SJCRH30 (cell line): ENCODE results near the gene MAGEB4. TPM values are rescaled to one million over a fixed set of nuclear protein-coding genes. Genes with fewer than 3 reads are reported as not detected.
"Not testable (repeated sequence)": the region's sequence is repeated elsewhere in the genome, so short reads cannot be mapped to it uniquely, and the experiment has no call there.

Experiments used
- DNase-seq, 2 experiments: peaks; one replicate each; pipeline ENCODE4 v3.0.0-alpha.2; 2015 to 2020
- H3K27ac ChIP-seq: fragments of 250-450 bp; sonication (Bioruptor Pico); 2 replicates; pipeline ENCODE4 v1.5.1; 2020; ENCODE audit warnings: mild to moderate bottlenecking, moderate library complexity
- H3K27me3 ChIP-seq: fragments of 250-450 bp; sonication (Bioruptor Pico); 2 replicates; pipeline ENCODE4 v1.5.1; 2020; ENCODE audit warnings: mild to moderate bottlenecking, moderate library complexity
- H3K36me3 ChIP-seq: fragments of 250-450 bp; sonication (Bioruptor Pico); 2 replicates; pipeline ENCODE4 v1.5.1; 2020; ENCODE audit warnings: mild to moderate bottlenecking, moderate library complexity
- H3K4me1 ChIP-seq: fragments of 250-450 bp; sonication (Bioruptor Pico); 2 replicates; pipeline ENCODE4 v1.5.1; 2020; ENCODE audit warnings: mild to moderate bottlenecking, moderate library complexity
- H3K4me3 ChIP-seq: fragments of 250-450 bp; sonication (Bioruptor Pico); 2 replicates; pipeline ENCODE4 v1.5.1; 2020; ENCODE audit warnings: mild to moderate bottlenecking, moderate library complexity
- H3K9me3 ChIP-seq: fragments of 250-450 bp; sonication (Bioruptor Pico); replicated peaks from 2 replicates; pipeline ENCODE4 v1.5.1; 2020; ENCODE audit warnings: mild to moderate bottlenecking, moderate library complexity
- total RNA-seq: library from RNA; depleted of rRNA; stranded (reverse); fragments of >200 nt; shearing (Covaris generic); gene quantifications from 2 replicates; pipeline ENCODE4 v1.2.3, GENCODE V29; 2014; rRNA removed

MAGEB4 gene, protein sequence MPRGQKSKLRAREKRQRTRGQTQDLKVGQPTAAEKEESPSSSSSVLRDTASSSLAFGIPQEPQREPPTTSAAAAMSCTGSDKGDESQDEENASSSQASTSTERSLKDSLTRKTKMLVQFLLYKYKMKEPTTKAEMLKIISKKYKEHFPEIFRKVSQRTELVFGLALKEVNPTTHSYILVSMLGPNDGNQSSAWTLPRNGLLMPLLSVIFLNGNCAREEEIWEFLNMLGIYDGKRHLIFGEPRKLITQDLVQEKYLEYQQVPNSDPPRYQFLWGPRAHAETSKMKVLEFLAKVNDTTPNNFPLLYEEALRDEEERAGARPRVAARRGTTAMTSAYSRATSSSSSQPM
- total RNA-seq: not detected in 2 replicates

GRCh38 chrX:30241724-30242415 is at the start of gene MAGEB4:
Gene MAGEB4 (plus strand): TSS chrX:30242000. CDS start chrX:30242136, 136 bp downstream.
- H3K27ac ChIP-seq: no peak within 1 kb of the TSS
- no peaks in the 10 kb centered on the region for H3K27me3 ChIP-seq
- DNase-seq: no peak
- no peaks in the 10 kb centered on the region for H3K9me3 ChIP-seq
- H3K4me1 ChIP-seq: no peaks in the 10 kb centered on the region
- no peak within 1 kb of the TSS for H3K4me3 ChIP-seq
- no peaks in the 10 kb centered on the region for H3K36me3 ChIP-seq

- not testable (repeated sequence) for H3K9me3 ChIP-seq, H3K27ac ChIP-seq, H3K36me3 ChIP-seq, H3K4me3 ChIP-seq, H3K27me3 ChIP-seq, H3K4me1 ChIP-seq, DNase-seq
These were observed 47.9 kb upstream of the MAGEB4 start for GRCh38 chrX:30193910-30194309.

DNA sequence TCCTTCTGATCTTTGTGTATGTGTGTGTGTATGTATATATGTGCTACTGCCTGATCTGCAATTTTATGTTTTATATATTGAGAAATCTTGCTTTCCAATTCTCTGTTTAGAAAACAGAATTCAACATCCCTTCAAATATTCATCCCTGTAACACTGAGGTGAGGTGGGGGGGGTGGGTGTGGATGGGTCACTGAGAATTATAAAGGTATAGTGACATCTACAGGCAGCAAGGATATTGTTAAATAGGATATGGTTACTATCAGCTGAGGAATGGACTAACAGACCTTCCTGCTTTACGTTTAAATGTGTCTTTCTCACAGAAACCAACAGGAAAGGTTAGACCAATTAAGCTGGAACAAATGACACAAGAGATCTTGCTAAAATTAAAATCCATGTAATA is 45.5 kb upstream of the MAGEB4 start:
- DNase-seq: peak in 1 of 2 experiments; percentile 24
- Histone ChIP-seq H3K4me3 (no peak overlapping the region), H3K27ac (no peak overlapping the region)

DNA sequence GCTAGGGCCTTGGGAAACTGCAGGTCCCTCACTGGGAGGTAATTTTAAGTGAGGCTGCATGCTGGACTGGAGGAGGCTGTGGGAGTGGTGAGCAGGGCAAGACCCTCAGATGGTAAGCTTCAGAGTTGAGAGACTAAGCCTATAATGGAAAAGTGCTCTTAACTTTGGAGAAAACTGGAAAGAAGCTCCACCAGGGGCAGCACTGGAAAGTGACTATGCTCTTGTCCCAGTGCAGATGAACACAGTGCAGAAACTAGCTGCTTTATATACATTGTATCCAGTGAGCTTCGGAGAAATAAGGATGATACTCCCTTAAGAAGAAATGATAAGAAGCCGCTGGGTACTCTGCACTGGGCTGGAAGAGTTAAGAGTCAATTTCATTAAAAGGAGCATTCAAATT is 29.6 kb upstream of the MAGEB4 start:
- Histone ChIP-seq H3K4me3 (no peak overlapping the region), H3K27me3 (no peaks in the 10 kb centered on the region), H3K27ac (no peak overlapping the region), H3K9me3 (no peaks in the 10 kb centered on the region), H3K4me1 (no peaks in the 10 kb centered on the region), H3K36me3 (no peaks in the 10 kb centered on the region)
- DNase-seq: no peak

More for the DNA sequence above, 45.5 kb upstream of the MAGEB4 start:
- no peaks in the 10 kb centered on the region for H3K27me3 ChIP-seq
- H3K4me1 ChIP-seq: no peaks in the 10 kb centered on the region
- no peaks in the 10 kb centered on the region for H3K36me3 ChIP-seq
- no peaks in the 10 kb centered on the region for H3K9me3 ChIP-seq

- no peaks in the 10 kb centered on the region for H3K9me3 ChIP-seq
- DNase-seq: peak in 1 of 2 experiments; percentile 1
- H3K27me3 ChIP-seq: no peaks in the 10 kb centered on the region
- no peak within 1 kb of the TSS for H3K27ac ChIP-seq
- H3K4me3 ChIP-seq: no peak within 1 kb of the TSS
- no peaks in the 10 kb centered on the region for H3K36me3 ChIP-seq
- no peaks in the 10 kb centered on the region for H3K4me1 ChIP-seq
These were observed 26.4 kb upstream of the MAGEB4 start, which contains the start of gene MAGEB2 for GRCh38 chrX:30215357-30215843. Gene MAGEB2 (plus strand): TSS chrX:30215563. CDS start chrX:30218581, 3,018 bp downstream.

DNA sequence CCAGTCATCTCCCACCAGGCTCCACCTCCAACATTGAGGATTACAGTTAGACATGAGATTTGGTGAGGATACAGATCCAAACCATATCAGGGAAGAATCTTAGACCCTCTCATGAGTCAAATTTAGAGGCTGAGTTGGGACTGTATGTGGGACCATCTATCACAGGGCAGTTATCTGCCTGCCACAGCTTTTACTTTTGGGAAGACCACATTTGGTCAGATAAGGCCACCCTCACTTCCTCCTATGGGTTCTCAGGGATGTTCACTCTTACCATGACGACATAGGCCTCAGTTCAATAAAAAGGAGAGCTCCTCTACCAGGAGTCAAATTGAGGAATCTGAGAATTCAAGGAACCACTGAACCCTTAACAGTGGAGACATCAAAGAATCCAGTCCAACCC is 24.3 kb upstream of the MAGEB4 start:
- DNase-seq: no peak

GRCh38 chrX:30219372-30219771 is 22.4 kb upstream of the MAGEB4 start:
- H3K27ac ChIP-seq: no peak overlapping the region
- H3K4me3 ChIP-seq: no peak overlapping the region
- H3K9me3 ChIP-seq: no peaks in the 10 kb centered on the region
- H3K4me1 ChIP-seq: no peaks in the 10 kb centered on the region
- H3K36me3 ChIP-seq: no peaks in the 10 kb centered on the region
- no peak for DNase-seq
- H3K27me3 ChIP-seq: no peaks in the 10 kb centered on the region

More for the DNA sequence above, 24.3 kb upstream of the MAGEB4 start:
- no peaks in the 10 kb centered on the region for H3K27me3 ChIP-seq
- no peaks in the 10 kb centered on the region for H3K36me3 ChIP-seq
- H3K4me3 ChIP-seq: no peak overlapping the region
- H3K27ac ChIP-seq: no peak overlapping the region
- H3K9me3 ChIP-seq: no peaks in the 10 kb centered on the region
- no peaks in the 10 kb centered on the region for H3K4me1 ChIP-seq

GRCh38 chrX:30220661-30221060 is 21.1 kb upstream of the MAGEB4 start:
- DNase-seq: no peak
- H3K27ac ChIP-seq: no peak overlapping the region
- no peak overlapping the region for H3K4me3 ChIP-seq
- no peaks in the 10 kb centered on the region for H3K4me1 ChIP-seq
- no peaks in the 10 kb centered on the region for H3K27me3 ChIP-seq
- H3K36me3 ChIP-seq: no peaks in the 10 kb centered on the region
- H3K9me3 ChIP-seq: no peaks in the 10 kb centered on the region

DNA sequence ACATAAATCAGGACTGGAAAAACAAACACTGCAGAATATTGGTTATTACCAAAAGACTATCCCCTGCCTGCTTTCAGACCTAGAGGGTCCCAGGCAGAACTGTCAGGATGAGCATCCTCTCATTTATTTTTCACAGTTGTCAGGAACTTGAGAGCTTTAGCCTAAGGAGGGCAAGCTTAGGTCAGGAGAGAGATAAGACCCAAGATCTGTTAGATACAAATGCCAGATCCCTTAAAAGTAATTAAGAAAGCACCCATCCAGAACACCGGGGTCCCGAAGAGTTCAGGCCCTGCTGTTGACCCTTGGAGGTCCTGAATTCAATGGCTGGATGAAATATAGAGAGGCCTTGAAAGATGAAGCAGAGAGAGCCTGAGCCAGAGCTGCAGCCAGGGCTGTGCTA is 17.3 kb upstream of the MAGEB4 start:
- no peaks in the 10 kb centered on the region for H3K4me1 ChIP-seq
- DNase-seq: no peak
- no peak overlapping the region for H3K4me3 ChIP-seq
- no peak overlapping the region for H3K27ac ChIP-seq
- no peaks in the 10 kb centered on the region for H3K36me3 ChIP-seq
- no peaks in the 10 kb centered on the region for H3K27me3 ChIP-seq
- no peaks in the 10 kb centered on the region for H3K9me3 ChIP-seq

- Histone ChIP-seq H3K27ac (no peak overlapping the region), H3K9me3 (no peaks in the 10 kb centered on the region), H3K4me3 (no peak overlapping the region), H3K4me1 (no peaks in the 10 kb centered on the region), H3K27me3 (no peaks in the 10 kb centered on the region), H3K36me3 (no peaks in the 10 kb centered on the region)
- peak; percentile 1 to 11 for DNase-seq
These were observed 13.3 kb upstream of the MAGEB4 start for GRCh38 chrX:30228526-30228925.

GRCh38 chrX:30230395-30230794 is 11.4 kb upstream of the MAGEB4 start, which contains the start of gene MAGEB3:
Gene MAGEB3 (plus strand): TSS chrX:30230657. CDS start chrX:30235925, 5,268 bp downstream.
- Histone ChIP-seq H3K4me1 (no peaks in the 10 kb centered on the region), H3K4me3 (no peak within 1 kb of the TSS), H3K27ac (no peak within 1 kb of the TSS), H3K36me3 (no peaks in the 10 kb centered on the region), H3K27me3 (no peaks in the 10 kb centered on the region), H3K9me3 (no peaks in the 10 kb centered on the region)
- DNase-seq: no peak

GRCh38 chrX:30246769-30247489 is 5.1 kb downstream of the MAGEB4 start, which contains the start of gene MAGEB1:
Gene MAGEB1 (plus strand): TSS chrX:30247146. CDS start chrX:30250494, 3,348 bp downstream.
- no peaks in the 10 kb centered on the region for H3K9me3 ChIP-seq
- H3K4me3 ChIP-seq: peak within 1 kb of the TSS; percentile 52
- H3K27ac ChIP-seq: peak within 1 kb of the TSS; percentile 59

GRCh38 chrX:30248854-30249253 is 7.1 kb downstream of the MAGEB4 start:
- Histone ChIP-seq H3K36me3 (no peaks in the 10 kb centered on the region), H3K4me1 (no peaks in the 10 kb centered on the region), H3K27ac (no peak overlapping the region), H3K4me3 (no peak overlapping the region), H3K9me3 (no peaks in the 10 kb centered on the region), H3K27me3 (no peaks in the 10 kb centered on the region)
- DNase-seq: no peak

More at GRCh38 chrX:30246769-30247489, 5.1 kb downstream of the MAGEB4 start, which contains the start of gene MAGEB1:
- DNase-seq: peak; percentile 69 to 82
- Histone ChIP-seq H3K36me3 (no peaks in the 10 kb centered on the region), H3K4me1 (no peaks in the 10 kb centered on the region), H3K27me3 (no peaks in the 10 kb centered on the region)

GRCh38 chrX:30253257-30253656 is 11.5 kb downstream of the MAGEB4 start:
- Histone ChIP-seq H3K4me1 (no peaks in the 10 kb centered on the region), H3K36me3 (no peaks in the 10 kb centered on the region), H3K27ac (no peak overlapping the region), H3K27me3 (no peaks in the 10 kb centered on the region), H3K4me3 (no peak overlapping the region), H3K9me3 (no peaks in the 10 kb centered on the region)
- no peak for DNase-seq
